ENCODE measurements around the gene SYT14. TPM values are rescaled to one million over a fixed set of nuclear protein-coding genes. Genes with fewer than 3 reads are reported as not detected.

Gene SYT14
- total RNA-seq, 4 donors from 2014 or later = 7.6 to 20.0 (median 15.1) TPM

GRCh38 chr1:210001751-210002150 is 63.7 kb downstream of the SYT14 start:
- DNase-seq = no peak
- Histone ChIP-seq H3K4me1 (no peaks in the 10 kb centered on the region), H3K27me3 (no peaks in the 10 kb centered on the region), H3K36me3 (no peaks in the 10 kb centered on the region), H3K9me3 (no peaks in the 10 kb centered on the region), H3K4me3 (replicated peaks in 1 of 3) (no peak overlapping the region), H3K27ac (no peak overlapping the region)
- intact Hi-C loops (cut with DNase I) = no loop called here
- WGBS, 2 donors = 78 to 83% methylated on average over 3 of the region's 3 CpGs
- TF ChIP-seq POLR2A (IDR thresholded peaks at IDR 0.05) (no peak), CTCF (IDR thresholded peaks at IDR 0.05) (no peak)

- WGBS, 2 donors = 85 to 96% methylated on average over 1 of the region's 1 CpG
- H3K4me3 ChIP-seq (replicated peaks in 1 of 3) = no peak overlapping the region
- H3K27ac ChIP-seq = no peak overlapping the region
- no peaks in the 10 kb centered on the region for H3K27me3 ChIP-seq
- no peaks in the 10 kb centered on the region for H3K9me3 ChIP-seq
- H3K36me3 ChIP-seq = no peaks in the 10 kb centered on the region
- DNase-seq = no peak
- TF ChIP-seq CTCF (IDR thresholded peaks at IDR 0.05) (no peak), POLR2A (IDR thresholded peaks at IDR 0.05) (no peak)
- intact Hi-C loops (cut with DNase I) = no loop called here
- no peaks in the 10 kb centered on the region for H3K4me1 ChIP-seq
These were observed 65.5 kb downstream of the SYT14 start for GRCh38 chr1:210003501-210003900.

GRCh38 chr1:210010161-210010560 is 72.1 kb downstream of the SYT14 start:
- DNase-seq = no peak
- intact Hi-C loops (cut with DNase I) = no loop called here
- no peaks in the 10 kb centered on the region for H3K4me1 ChIP-seq
- TF ChIP-seq CTCF (IDR thresholded peaks at IDR 0.05) (no peak), POLR2A (IDR thresholded peaks at IDR 0.05) (no peak)
- no peak overlapping the region for H3K27ac ChIP-seq
- no peak overlapping the region for H3K4me3 ChIP-seq (replicated peaks in 1 of 3)
- WGBS, 2 donors = 89 to 93% methylated on average over 2 of the region's 2 CpGs
- H3K9me3 ChIP-seq = no peaks in the 10 kb centered on the region
- H3K36me3 ChIP-seq = no peaks in the 10 kb centered on the region
- no peaks in the 10 kb centered on the region for H3K27me3 ChIP-seq

- no peak for DNase-seq
- Histone ChIP-seq H3K4me1 (no peaks in the 10 kb centered on the region), H3K27ac (no peak overlapping the region), H3K36me3 (no peaks in the 10 kb centered on the region), H3K4me3 (replicated peaks in 1 of 3) (no peak overlapping the region), H3K27me3 (no peaks in the 10 kb centered on the region), H3K9me3 (no peaks in the 10 kb centered on the region)
- 91 to 96% methylated on average over 4 of the region's 4 CpGs for WGBS, 2 donors
- TF ChIP-seq CTCF (IDR thresholded peaks at IDR 0.05) (no peak), POLR2A (IDR thresholded peaks at IDR 0.05) (no peak)
- intact Hi-C loops (cut with DNase I) = no loop called here
These were observed 83.3 kb downstream of the SYT14 start for GRCh38 chr1:210021145-210021860.

GRCh38 chr1:210022044-210022443 is 84.0 kb downstream of the SYT14 start:
- H3K27ac ChIP-seq = no peak overlapping the region
- TF ChIP-seq POLR2A (IDR thresholded peaks at IDR 0.05) (no peak), CTCF (IDR thresholded peaks at IDR 0.05) (no peak)
- H3K4me1 ChIP-seq = no peaks in the 10 kb centered on the region
- DNase-seq = no peak
- no peaks in the 10 kb centered on the region for H3K36me3 ChIP-seq
- no peak overlapping the region for H3K4me3 ChIP-seq (replicated peaks in 1 of 3)
- intact Hi-C loops (cut with DNase I) = no loop called here
- no peaks in the 10 kb centered on the region for H3K27me3 ChIP-seq
- H3K9me3 ChIP-seq = no peaks in the 10 kb centered on the region

Measured in thyroid gland (tissue), 4 donors.